Measurements from ENCODE around the gene CLRN2. TPM values are rescaled to one million over a fixed set of nuclear protein-coding genes. Genes with fewer than 3 reads are reported as not detected.

The CLRN2 gene
- total RNA-seq, 1 donor from 2014 or later, result not detected

DNA sequence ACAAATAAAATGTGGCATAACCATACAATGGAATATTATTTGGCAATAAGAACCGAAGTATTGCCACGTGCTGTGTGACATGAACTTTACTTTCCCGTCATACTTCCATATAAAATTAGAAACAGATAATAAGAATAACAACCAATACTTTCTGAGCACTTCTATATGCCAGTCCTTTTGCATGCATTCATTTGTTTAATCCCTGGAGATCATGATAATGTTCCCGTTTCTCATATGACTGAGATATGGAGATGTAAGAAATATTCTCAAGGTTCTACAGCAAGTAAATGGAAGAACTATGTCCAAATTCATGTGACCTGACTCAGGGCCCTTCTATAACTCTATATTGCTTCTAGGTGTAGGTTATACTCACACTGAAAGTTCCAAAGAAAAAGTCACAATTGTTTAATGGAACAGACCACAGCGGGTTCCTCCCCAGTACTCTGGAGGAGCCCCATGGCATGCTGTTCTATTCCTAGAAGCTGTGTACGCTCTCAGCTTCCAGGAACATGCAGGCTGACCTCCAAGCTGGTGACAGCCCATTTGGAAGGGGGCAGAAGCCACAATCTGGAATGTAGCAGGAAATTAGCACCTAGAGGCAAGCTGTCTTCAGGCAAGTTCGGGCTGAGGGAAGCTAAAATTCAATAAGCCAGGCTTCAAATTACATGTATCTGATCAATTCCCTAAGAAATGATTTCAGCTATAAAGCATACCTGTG is 34.6 kb upstream of the CLRN2 start:
- Histone ChIP-seq H3K4me3 (no peak overlapping the region), H3K4me2 (no peak overlapping the region), H4K20me1 (ENCODE audit: low read depth) (no peaks in the 10 kb centered on the region), H2AFZ (replicated peaks) (no peak overlapping the region), H3K4me1 (peaks cover 3% of the 10 kb centered on the region), H3K79me2 (ENCODE audit: low read depth) (no peaks in the 10 kb centered on the region), H3K9ac (no peak overlapping the region), H3K9me3 (ENCODE audit: low read depth) (no peaks in the 10 kb centered on the region), H3F3A (ENCODE audit: low read depth) (no peaks in the 10 kb centered on the region), H3K27ac (no peak overlapping the region), H3K27me3 (no peaks in the 10 kb centered on the region), H3K36me3 (no peaks in the 10 kb centered on the region)
- peaks cover 11% of the 10 kb centered on the region for H3K4me1 Mint-ChIP-seq
- no peaks in the 10 kb centered on the region for H3K27me3 Mint-ChIP-seq (ENCODE audit: insufficient read depth, low read depth)
- H3K9me3 Mint-ChIP-seq, result no peaks in the 10 kb centered on the region
- TF ChIP-seq EZH2 (IDR thresholded peaks at IDR 0.05) (no peak), EZH2phosphoT487 (IDR thresholded peaks at IDR 0.05) (no peak)
- TF ChIP-seq, protein P1, sequence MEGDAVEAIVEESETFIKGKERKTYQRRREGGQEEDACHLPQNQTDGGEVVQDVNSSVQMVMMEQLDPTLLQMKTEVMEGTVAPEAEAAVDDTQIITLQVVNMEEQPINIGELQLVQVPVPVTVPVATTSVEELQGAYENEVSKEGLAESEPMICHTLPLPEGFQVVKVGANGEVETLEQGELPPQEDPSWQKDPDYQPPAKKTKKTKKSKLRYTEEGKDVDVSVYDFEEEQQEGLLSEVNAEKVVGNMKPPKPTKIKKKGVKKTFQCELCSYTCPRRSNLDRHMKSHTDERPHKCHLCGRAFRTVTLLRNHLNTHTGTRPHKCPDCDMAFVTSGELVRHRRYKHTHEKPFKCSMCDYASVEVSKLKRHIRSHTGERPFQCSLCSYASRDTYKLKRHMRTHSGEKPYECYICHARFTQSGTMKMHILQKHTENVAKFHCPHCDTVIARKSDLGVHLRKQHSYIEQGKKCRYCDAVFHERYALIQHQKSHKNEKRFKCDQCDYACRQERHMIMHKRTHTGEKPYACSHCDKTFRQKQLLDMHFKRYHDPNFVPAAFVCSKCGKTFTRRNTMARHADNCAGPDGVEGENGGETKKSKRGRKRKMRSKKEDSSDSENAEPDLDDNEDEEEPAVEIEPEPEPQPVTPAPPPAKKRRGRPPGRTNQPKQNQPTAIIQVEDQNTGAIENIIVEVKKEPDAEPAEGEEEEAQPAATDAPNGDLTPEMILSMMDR (IDR thresholded peaks at IDR 0.05), result no peak
- DNase-seq (ENCODE audit: low spot score), result no peak
- H3K27ac Mint-ChIP-seq, result no peak overlapping the region
- H3K4me3 Mint-ChIP-seq, result no peak overlapping the region
- peaks cover 7% of the 10 kb centered on the region for H3K36me3 Mint-ChIP-seq

DNA sequence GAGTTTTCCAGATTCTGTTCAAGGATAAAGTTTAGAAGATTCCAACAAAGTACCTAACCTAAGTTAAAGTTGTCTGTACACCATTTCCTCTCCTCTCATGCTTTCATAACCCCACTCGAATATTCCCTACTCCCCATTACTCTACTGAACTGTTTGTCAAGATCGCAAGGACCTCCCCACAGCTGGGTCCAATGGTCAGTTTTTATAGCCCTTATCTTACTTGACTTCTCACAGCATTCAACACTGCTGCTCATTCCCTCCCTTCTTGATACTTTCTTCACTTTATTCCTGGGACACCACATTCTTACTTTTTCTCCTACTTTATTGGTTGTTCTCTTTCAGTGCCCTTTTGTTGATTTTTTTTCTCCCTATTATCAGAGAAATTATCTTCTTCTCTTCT is 34.0 kb upstream of the CLRN2 start:
- Histone ChIP-seq H3K27ac (no peak overlapping the region), H3K79me2 (ENCODE audit: low read depth) (no peaks in the 10 kb centered on the region)
- TF ChIP-seq EZH2 (IDR thresholded peaks at IDR 0.05) (no peak), EZH2phosphoT487 (IDR thresholded peaks at IDR 0.05) (no peak)
- TF ChIP-seq, protein P1 (IDR thresholded peaks at IDR 0.05), result no peak

DNA sequence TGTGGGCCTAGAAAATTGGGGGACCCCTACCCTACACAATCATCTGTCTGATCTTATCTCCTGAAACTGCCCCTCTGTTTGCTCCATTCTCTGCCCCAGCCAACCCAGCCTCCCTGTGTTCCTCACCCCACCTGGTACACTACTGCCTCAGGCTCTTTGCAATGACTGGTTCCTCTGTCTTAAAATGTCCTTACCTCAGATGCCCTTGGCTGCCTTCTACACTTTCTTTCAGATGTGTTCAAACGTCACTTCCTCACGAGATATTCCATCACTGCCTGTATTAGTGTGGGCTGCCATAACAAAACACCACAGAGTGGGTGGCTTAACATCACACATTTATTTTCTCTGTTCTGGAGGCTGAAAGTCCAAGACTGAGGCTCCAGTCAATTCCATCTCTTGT is 32.2 kb upstream of the CLRN2 start:
- H3K4me2 ChIP-seq, result no peak overlapping the region
- no peaks in the 10 kb centered on the region for H3K4me1 ChIP-seq
- TF ChIP-seq, protein P1 (IDR thresholded peaks at IDR 0.05), result no peak
- H3K27ac Mint-ChIP-seq, result no peak overlapping the region
- no peak overlapping the region for H2AFZ ChIP-seq (replicated peaks)
- H3K36me3 Mint-ChIP-seq, result peaks cover 7% of the 10 kb centered on the region
- no peaks in the 10 kb centered on the region for H4K20me1 ChIP-seq (ENCODE audit: low read depth)
- DNase-seq (ENCODE audit: low spot score), result no peak
- H3K9ac ChIP-seq, result no peak overlapping the region
- no peaks in the 10 kb centered on the region for H3F3A ChIP-seq (ENCODE audit: low read depth)
- no peaks in the 10 kb centered on the region for H3K79me2 ChIP-seq (ENCODE audit: low read depth)
- H3K27me3 ChIP-seq, result no peaks in the 10 kb centered on the region
- no peak overlapping the region for H3K4me3 Mint-ChIP-seq
- no peaks in the 10 kb centered on the region for H3K4me1 Mint-ChIP-seq
- no peak overlapping the region for H3K4me3 ChIP-seq
- no peaks in the 10 kb centered on the region for H3K9me3 ChIP-seq (ENCODE audit: low read depth)
- no peaks in the 10 kb centered on the region for H3K27me3 Mint-ChIP-seq (ENCODE audit: insufficient read depth, low read depth)
- H3K9me3 Mint-ChIP-seq, result no peaks in the 10 kb centered on the region
- no peaks in the 10 kb centered on the region for H3K36me3 ChIP-seq
- H3K27ac ChIP-seq, result no peak overlapping the region

More for the DNA sequence above, 34.0 kb upstream of the CLRN2 start:
- Histone ChIP-seq H3K4me2 (no peak overlapping the region), H3K27me3 (no peaks in the 10 kb centered on the region), H3K9ac (no peak overlapping the region), H3K36me3 (no peaks in the 10 kb centered on the region), H3K9me3 (ENCODE audit: low read depth) (no peaks in the 10 kb centered on the region), H4K20me1 (ENCODE audit: low read depth) (no peaks in the 10 kb centered on the region), H3K4me1 (peaks cover 3% of the 10 kb centered on the region), H2AFZ (replicated peaks) (no peak overlapping the region), H3K4me3 (no peak overlapping the region), H3F3A (ENCODE audit: low read depth) (no peaks in the 10 kb centered on the region)
- no peak for DNase-seq (ENCODE audit: low spot score)
- Mint-ChIP-seq H3K27ac (no peak overlapping the region), H3K9me3 (no peaks in the 10 kb centered on the region), H3K4me3 (no peak overlapping the region), H3K36me3 (peaks cover 7% of the 10 kb centered on the region), H3K27me3 (ENCODE audit: insufficient read depth, low read depth) (no peaks in the 10 kb centered on the region), H3K4me1 (peaks cover 11% of the 10 kb centered on the region)

All from neural progenitor cell (in vitro differentiated cells).